H1 (cell line): ENCODE results near the gene HDAC11. TPM values are rescaled to one million over a fixed set of nuclear protein-coding genes. Genes with fewer than 3 reads are reported as not detected.

ENCODE experiments used
- CTCF ChIA-PET: fragments of 300-600 bp; sonication (Branson Sonifier 250); formaldehyde crosslinking; loops from one replicate; lab custom pipeline; 2021; ENCODE audit not compliant: partially characterized antibody; lab: Charles Lee
- POLR2A ChIA-PET: fragments of 300-600 bp; sonication (Branson Sonifier 250); formaldehyde crosslinking; loops from one replicate; lab custom pipeline; 2021; ENCODE audit warnings: inconsistent platforms; ENCODE audit not compliant: partially characterized antibody; lab: Charles Lee
- DNase-seq, 2 experiments: peaks; one replicate each; pipeline versions ENCODE4 v3.0.0 to v3.0.0-alpha.2; 2010 to 2022; ENCODE audit warnings: low spot score in 2 of 2, low read depth in 1 of 2, mixed read lengths in 1 of 2
- FAIRE-seq: peaks from 2 replicates; lab custom pipeline; 2011; peaks lifted over from hg19 to GRCh38; lab: Jason Lieb, UNC
- H2AFZ ChIP-seq: 2 replicates; pipeline ENCODE4 v1.8.1; 2012; ENCODE audit warnings: low read length, inconsistent platforms
- H2AK5ac ChIP-seq: 2 replicates; pipeline ENCODE4 v1.6.1; 2013; ENCODE audit warnings: low read depth, low read length
- H2BK120ac ChIP-seq: replicated peaks from 2 replicates; pipeline ENCODE3; 2013; ENCODE audit warnings: low read depth, low read length, inconsistent platforms
- H2BK12ac ChIP-seq: 2 replicates; pipeline ENCODE4 v1.6.1; 2013; ENCODE audit warnings: low read depth, low read length
- H2BK15ac ChIP-seq: 2 replicates; pipeline ENCODE4 v1.6.1; 2013; ENCODE audit warnings: low read length
- H2BK20ac ChIP-seq: 2 replicates; pipeline ENCODE4 v1.6.1; 2013; ENCODE audit warnings: low read length
- H2BK5ac ChIP-seq: 2 replicates; pipeline ENCODE4 v1.6.1; 2013; ENCODE audit warnings: low read depth, low read length
- H3K14ac ChIP-seq: 2 replicates; pipeline ENCODE4 v1.6.1; 2013; ENCODE audit warnings: inconsistent platforms; ENCODE audit not compliant: insufficient read length
- H3K18ac ChIP-seq: 2 replicates; pipeline ENCODE4 v1.6.1; 2013; ENCODE audit warnings: low read length; ENCODE audit errors: extremely low read depth
- H3K23ac ChIP-seq: 2 replicates; pipeline ENCODE4 v1.6.1; 2013; ENCODE audit warnings: inconsistent platforms; ENCODE audit not compliant: insufficient read length
- H3K23me2 ChIP-seq: 2 replicates; pipeline ENCODE4 v1.6.1; 2013; ENCODE audit warnings: low read depth, low read length
- H3K27ac ChIP-seq: 2 replicates; pipeline ENCODE4 v1.6.1; 2011; ENCODE audit warnings: low read depth, low read length, inconsistent platforms
- H3K27me3 ChIP-seq, 4 experiments: replicated peaks in 1 of 4; 1 replicate in 1 of 4; 2 replicates in 3 of 4; pipeline versions ENCODE4 v1.6.1 to v1.8.1; 2011 to 2013; ENCODE audit warnings: low read length in 3 of 4, mild to moderate bottlenecking in 3 of 4, inconsistent platforms in 2 of 4, mixed read lengths in 2 of 4, moderate library complexity in 1 of 4; ENCODE audit not compliant: control insufficient read depth in 3 of 4, insufficient read depth in 3 of 4; ENCODE audit errors: extremely low read depth in 1 of 4
- H3K36me3 ChIP-seq, 4 experiments: 2 replicates each; pipeline versions ENCODE4 v1.6.1 to v1.8.1; 2011 to 2013; ENCODE audit warnings: mild to moderate bottlenecking in 4 of 4, low read length in 3 of 4, moderate library complexity in 2 of 4, control low read depth in 1 of 4, inconsistent platforms in 1 of 4; ENCODE audit not compliant: insufficient read depth in 4 of 4, control insufficient read depth in 2 of 4
- H3K4ac ChIP-seq: replicated peaks from 2 replicates; pipeline ENCODE3; 2013; ENCODE audit warnings: low read length, low read depth, mixed read lengths, inconsistent platforms; ENCODE audit not compliant: insufficient read length
- H3K4me1 ChIP-seq, 4 experiments: replicated peaks in 1 of 4; 1 replicate in 1 of 4; 2 replicates in 3 of 4; pipeline versions ENCODE4 v1.6.1 to v1.8.1; 2011 to 2013; ENCODE audit warnings: low read length in 3 of 4, inconsistent platforms in 2 of 4, mixed read lengths in 1 of 4; ENCODE audit not compliant: insufficient read depth in 4 of 4, control insufficient read depth in 3 of 4
- H3K4me2 ChIP-seq, 2 experiments: 2 replicates each; pipeline versions ENCODE4 v1.6.1 to v1.8.1; 2011 to 2013; ENCODE audit warnings: low read depth in 2 of 2, low read length in 2 of 2, control low read depth in 1 of 2, inconsistent platforms in 1 of 2, mild to moderate bottlenecking in 1 of 2; ENCODE audit not compliant: insufficient read depth in 1 of 2
- H3K4me3 ChIP-seq, 4 experiments: fragments of 200-600, 300-600 bp in 1 of 4; sonication (generic), shearing (Covaris generic), sonication (Bioruptor Twin) in 1 of 4; 2 replicates each; pipeline versions ENCODE4 v1.5.1 to v1.8.1; 2011 to 2016; ENCODE audit warnings: low read length in 4 of 4, low read depth in 3 of 4, control low read depth in 2 of 4, inconsistent platforms in 2 of 4, mild to moderate bottlenecking in 2 of 4, mixed read lengths in 1 of 4, moderate library complexity in 1 of 4; ENCODE audit not compliant: insufficient read depth in 2 of 4; ENCODE audit errors: extremely low read depth in 1 of 4
- H3K56ac ChIP-seq: replicated peaks from 2 replicates; pipeline ENCODE3; 2013; ENCODE audit warnings: low read depth, mild to moderate bottlenecking, mixed read lengths, low read length, inconsistent platforms; ENCODE audit not compliant: insufficient read length
- H3K79me1 ChIP-seq: 2 replicates; pipeline ENCODE4 v1.6.1; 2013; ENCODE audit warnings: low read depth, low read length, control low read depth
- H3K79me2 ChIP-seq, 2 experiments: 2 replicates each; pipeline versions ENCODE4 v1.6.1 to v1.8.1; 2012 to 2013; ENCODE audit warnings: low read length in 2 of 2, mild to moderate bottlenecking in 2 of 2, inconsistent platforms in 1 of 2; ENCODE audit not compliant: insufficient read depth in 2 of 2, control insufficient read depth in 1 of 2
- H3K9ac ChIP-seq, 4 experiments: replicated peaks in 1 of 4; 1 replicate in 1 of 4; 2 replicates in 3 of 4; pipeline versions ENCODE4 v1.6.1 to v1.8.1; 2011 to 2013; ENCODE audit warnings: low read depth in 3 of 4, low read length in 3 of 4, control low read depth in 2 of 4, mild to moderate bottlenecking in 2 of 4, moderate library complexity in 2 of 4, inconsistent platforms in 1 of 4; ENCODE audit errors: extremely low read depth in 1 of 4
- H3K9me3 ChIP-seq, 2 experiments: 2 replicates each; pipeline versions ENCODE4 v1.6.1 to v1.8.1; 2012 to 2013; ENCODE audit warnings: mild to moderate bottlenecking in 2 of 2, moderate library complexity in 2 of 2, control low read depth in 1 of 2, inconsistent platforms in 1 of 2, low read depth in 1 of 2, low read length in 1 of 2, mixed read lengths in 1 of 2; ENCODE audit not compliant: insufficient read depth in 2 of 2
- H4K20me1 ChIP-seq, 2 experiments: replicated peaks in 1 of 2; 2 replicates each; pipeline versions ENCODE3 to v1.8.1; 2011 to 2013; ENCODE audit warnings: inconsistent platforms in 2 of 2, low read length in 2 of 2, mild to moderate bottlenecking in 1 of 2; ENCODE audit not compliant: insufficient read depth in 2 of 2, control insufficient read depth in 1 of 2
- H4K5ac ChIP-seq: 2 replicates; pipeline ENCODE4 v1.6.1; 2013; ENCODE audit warnings: low read length, low read depth, mixed read lengths, inconsistent platforms; ENCODE audit not compliant: insufficient read length
- H4K8ac ChIP-seq: 2 replicates; pipeline ENCODE4 v1.8.0; 2013; ENCODE audit warnings: mild to moderate bottlenecking, moderate library complexity, low read length, inconsistent platforms; ENCODE audit not compliant: insufficient read depth; ENCODE audit errors: extremely low read depth
- H4K91ac ChIP-seq: replicated peaks from 2 replicates; pipeline ENCODE3; 2013; ENCODE audit warnings: low read length, mixed read lengths, inconsistent platforms; ENCODE audit not compliant: insufficient read length
- TAF1 ChIP-seq: IDR thresholded peaks from 2 replicates; pipeline ENCODE4 v1.6.1; 2011; ENCODE audit warnings: mild to moderate bottlenecking, low read depth, low read length
- YY1 ChIP-seq: IDR thresholded peaks from 2 replicates; pipeline ENCODE4 v1.6.1; 2011; ENCODE audit warnings: low read depth, mild to moderate bottlenecking, low read length
- WGBS, 2 experiments: shearing (Covaris generic) in 1 of 2; methylation state at CpG; one replicate each; pipeline versions ENCODE4 v1.1.6 to v1.1.7; 2013 to 2015; ENCODE audit warnings: low lambda C conversion rate in 2 of 2, mixed read lengths in 2 of 2, inconsistent platforms in 1 of 2, low coverage in 1 of 2, missing lambda C conversion rate in 1 of 2; ENCODE audit not compliant: insufficient replicate concordance in 2 of 2, insufficient coverage in 1 of 2, insufficient read length in 1 of 2; ENCODE audit errors: extremely low coverage in 1 of 2, missing lambda C conversion rate in 1 of 2; 5-methylcytosine and 5-hydroxymethylcytosine counted together
- polyA plus RNA-seq, 7 experiments: library from polyadenylated mRNA; depleted of rRNA in 3 of 7; stranded (reverse) in 5 of 7; unstranded in 2 of 7; fragments of >200 nt in 5 of 7; fragments of 200-250 nt in 2 of 7; gene quantifications; 1 replicate in 5 of 7; 2 replicates in 1 of 7; 4 replicates in 1 of 7; pipeline versions ENCODE4 v1.2.1 to v1.2.3, GENCODE V29; 2011 to 2013; ENCODE audit warnings: missing spikeins in 2 of 7, mixed read lengths in 2 of 7
- total RNA-seq: library from RNA; stranded (reverse); fragmentation: NEBNext Ultra II Directional; extraction: Animal tissue kit (Norgen Biotek cat#: 25700); gene quantifications from 2 replicates; pipeline ENCODE4 v1.2.1, GENCODE V29; 2021

HDAC11 gene
- total and polyA plus RNA-seq, 2 of the 8 experiments (the other 6 are each of a cell fraction or from before 2014, with no cell fraction given) = 6.8 to 7.4 TPM

GRCh38 chr3:13525827-13526625 is 45.9 kb downstream of the HDAC11 start:
- Histone ChIP-seq H4K5ac (no peak overlapping the region), H2BK20ac (peak overlapping the region; percentile 92), H3K9me3 (peaks cover 0 to 2% of the 10 kb centered on the region in 2 experiments; a peak in 1 of 4 replicates), H3K23ac (no peak overlapping the region), H2BK15ac (peak overlapping the region; percentile 97; the same call in 1 of the 2 replicates), H3K27me3 (no peaks in the 10 kb centered on the region; a peak in 1 of 7 replicates), H3K79me1 (no peaks in the 10 kb centered on the region), H2BK120ac (no peak overlapping the region), H3K27ac (no peak overlapping the region), H3K79me2 (no peaks in the 10 kb centered on the region), H2BK12ac (peak overlapping the region; percentile 99; the same call in 1 of the 2 replicates), H2AFZ (peak overlapping the region; percentile 79), H3K4me3 (no peak overlapping the region), H4K8ac (no peak overlapping the region; the same call in 1 of the 2 replicates), H4K91ac (peak overlapping the region; percentile 41), H3K23me2 (peaks cover 5% of the 10 kb centered on the region; the same call in 1 of the 2 replicates), H3K14ac (no peak overlapping the region), H3K18ac (peak overlapping the region; percentile 85), H3K56ac (no peak overlapping the region), H3K36me3 (no peaks in the 10 kb centered on the region), H2BK5ac (peak overlapping the region; percentile 74; the same call in 1 of the 2 replicates), H3K9ac (no peak overlapping the region), H3K4me2 (peak overlapping the region in 1 of 2 experiments; percentile 39; a peak in 1 of 4 replicates), H4K20me1 (no peaks in the 10 kb centered on the region), H3K4me1 (peaks cover 0 to 20% (median 12%) of the 10 kb centered on the region in 4 experiments; a peak in 6 of 7 replicates), H3K4ac (no peak overlapping the region), H2AK5ac (peak overlapping the region; percentile 40; the same call in 1 of the 2 replicates)
- 80% methylated on average over 20 of the region's 20 CpGs; no CpG with 5 or more reads in 1 of the 2 experiments for WGBS, 2 experiments
- FAIRE-seq = no peak
- CTCF ChIA-PET = interaction anchor here (0.8 to 51.2 kb wide), 5 partner anchors 19 to 129 kb away, joined by 3 to 856 read pairs (median 3); no protein-coding TSS in a partner anchor
- DNase-seq = no peak
- TF ChIP-seq YY1 (0 out of 2 replicates have a peak, but pooled peaks have one; percentile 34), TAF1 (no peak)
- POLR2A ChIA-PET = no interaction called here
